Stomach (tissue), 9 donors: ENCODE data around the gene MCC. TPM values are rescaled to one million over a fixed set of nuclear protein-coding genes. Genes with fewer than 3 reads are reported as not detected.

Experiments
- DNase-seq, 2 donors: peaks; one replicate each; pipeline versions ENCODE4 v3.0.0 to v3.0.0-alpha.2; 2013 to 2019
- H3K27ac ChIP-seq, 5 donors: fragments of 200-600 bp in 4 of 5; sonication (generic) in 4 of 5; one replicate each; pipeline ENCODE4 v1.5.1; 2013 to 2019; ENCODE audit warnings: mild to moderate bottlenecking in 1 of 5, moderate library complexity in 1 of 5
- H3K27me3 ChIP-seq, 3 donors: fragments of 200-600 bp; sonication (generic); one replicate each; pipeline ENCODE4 v1.5.1; 2017 to 2019; ENCODE audit warnings: mixed run types in 1 of 3
- H3K36me3 ChIP-seq, 4 donors: fragments of 200-600 bp; sonication (generic); 1 replicate in 3 of 4; 2 replicates in 1 of 4; pipeline ENCODE4 v1.5.1; 2016 to 2019
- H3K4me1 ChIP-seq, 4 donors: fragments of 200-600 bp; sonication (generic); one replicate each; pipeline ENCODE4 v1.5.1; 2016 to 2019
- H3K4me3 ChIP-seq, 4 donors: fragments of 200-600 bp; sonication (generic) in 3 of 4; one replicate each; pipeline ENCODE4 v1.5.1; 2016 to 2019; ENCODE audit warnings: mild to moderate bottlenecking in 1 of 4
- H3K9me3 ChIP-seq, 4 donors: fragments of 200-600 bp; sonication (generic); one replicate each; pipeline ENCODE4 v1.5.1; 2016 to 2019
- CTCF ChIP-seq, 7 experiments: fragments of 450-650 bp in 4 of 7; fragments of 200-600 bp in 3 of 7; sonication (generic) in 3 of 7; IDR thresholded peaks; one replicate each; pipeline ENCODE4 v1.5.1; 2016 to 2019; ENCODE audit warnings: antibody characterized with exemption in 7 of 7, control low read depth in 2 of 7, mild to moderate bottlenecking in 1 of 7
- EP300 ChIP-seq: sonication (generic); formaldehyde crosslinking; IDR thresholded peaks from one replicate; pipeline ENCODE4 v1.6.1; 2017; ENCODE audit warnings: antibody characterized with exemption
- POLR2A ChIP-seq, 4 donors: fragments of 450-650 bp; IDR thresholded peaks; one replicate each; pipeline ENCODE4 v1.6.1; 2016; ENCODE audit warnings: antibody characterized with exemption in 4 of 4, control low read depth in 2 of 4, mild to moderate bottlenecking in 1 of 4, moderate library complexity in 1 of 4
- POLR2AphosphoS5 ChIP-seq, 3 donors: sonication (generic); formaldehyde crosslinking; IDR thresholded peaks; one replicate each; pipeline ENCODE4 v1.6.1; 2016; ENCODE audit warnings: antibody characterized with exemption in 3 of 3
- WGBS, 5 donors: extraction: QIAGEN DNeasy Blood & Tissue Kit in 3 of 5; methylation state at CpG; one replicate each; pipeline versions ENCODE4 v1.1.5 to v1.1.7; 2013 to 2018; 5-methylcytosine and 5-hydroxymethylcytosine counted together
- intact Hi-C: fragments of 100-400 bp; cut with DNase I; formaldehyde crosslinking; loops from one replicate; pipeline ENCODE4 v1.15.1; 2023; ENCODE audit warnings: low total_unique reads
- polyA plus RNA-seq, 3 donors: library from polyadenylated mRNA; stranded (reverse); fragments of 200-250 nt; gene quantifications; one replicate each; pipeline ENCODE4 v1.2.3, GENCODE V29; 2013
- total RNA-seq, 5 donors: library from RNA; depleted of rRNA; stranded (reverse); fragments of >200 nt; gene quantifications; one replicate each; pipeline versions ENCODE4 v1.1.0 to v1.2.3, GENCODE V29; 2014 to 2016
- donor health status: healthy with polysubstance abuse.
- donor health status: Bipolar disorder and iron deficiency.
- donor health status: healthy.

MCC gene
- total and polyA plus RNA-seq, 8 donors = 3.8 to 35.1 (median 8.9) TPM

GRCh38 chr5:113151641-113152379 lies 336.4 kb downstream of the MCC start:
- no peak overlapping the region for H3K4me3 ChIP-seq
- H3K9me3 ChIP-seq = no peaks in the 10 kb centered on the region
- H3K36me3 ChIP-seq = no peaks in the 10 kb centered on the region
- H3K4me1 ChIP-seq = peaks cover 0 to 6% (median 0%) of the 10 kb centered on the region in 4 donors
- intact Hi-C loops = no loop called here
- DNase-seq = no peak
- H3K27me3 ChIP-seq = no peaks in the 10 kb centered on the region
- no peak overlapping the region for H3K27ac ChIP-seq
- TF ChIP-seq EP300 (no peak), CTCF (IDR thresholded peaks at IDR 0.05) (no peak), POLR2AphosphoS5 (IDR thresholded peaks at IDR 0.05) (no peak), POLR2A (IDR thresholded peaks at IDR 0.05) (no peak)
- WGBS, 5 donors = 79 to 92% (median 86%) methylated on average over 8 of the region's 8 CpGs

- Histone ChIP-seq H3K27me3 (no peaks in the 10 kb centered on the region), H3K36me3 (no peaks in the 10 kb centered on the region), H3K9me3 (no peaks in the 10 kb centered on the region), H3K4me3 (no peak overlapping the region), H3K4me1 (no peaks in the 10 kb centered on the region), H3K27ac (no peak overlapping the region)
- intact Hi-C loops = no loop called here
- TF ChIP-seq EP300 (no peak), POLR2A (IDR thresholded peaks at IDR 0.05) (no peak), POLR2AphosphoS5 (IDR thresholded peaks at IDR 0.05) (no peak), CTCF (IDR thresholded peaks at IDR 0.05) (no peak)
- no peak for DNase-seq
- WGBS, 5 donors = 86 to 94% (median 90%) methylated on average over 7 of the region's 7 CpGs
Observed at GRCh38 chr5:113150821-113151220, 337.4 kb downstream of the MCC start.

GRCh38 chr5:113150221-113150620 lies 338.0 kb downstream of the MCC start:
- no peak overlapping the region for H3K4me3 ChIP-seq
- H3K9me3 ChIP-seq = no peaks in the 10 kb centered on the region
- no peak overlapping the region for H3K27ac ChIP-seq
- no peak for TF ChIP-seq CTCF (IDR thresholded peaks at IDR 0.05)
- no peaks in the 10 kb centered on the region for H3K36me3 ChIP-seq
- H3K4me1 ChIP-seq = no peaks in the 10 kb centered on the region
- no peak for DNase-seq
- 72 to 83% (median 82%) methylated on average over 2 of the region's 2 CpGs for WGBS, 5 donors
- intact Hi-C loops = no loop called here
- H3K27me3 ChIP-seq = no peaks in the 10 kb centered on the region

GRCh38 chr5:113147537-113147936 lies 340.7 kb downstream of the MCC start:
- 68 to 78% (median 75%) methylated on average over 7 of the region's 7 CpGs for WGBS, 5 donors
- intact Hi-C loops = no loop called here

More at GRCh38 chr5:113147537-113147936, 340.7 kb downstream of the MCC start:
- Histone ChIP-seq H3K9me3 (no peaks in the 10 kb centered on the region), H3K36me3 (no peaks in the 10 kb centered on the region), H3K27me3 (no peaks in the 10 kb centered on the region), H3K4me3 (no peak overlapping the region), H3K4me1 (no peaks in the 10 kb centered on the region), H3K27ac (no peak overlapping the region)
- no peak for TF ChIP-seq POLR2A (IDR thresholded peaks at IDR 0.05)
- TF ChIP-seq CTCF (IDR thresholded peaks at IDR 0.05) = no peak
- no peak for TF ChIP-seq POLR2AphosphoS5 (IDR thresholded peaks at IDR 0.05)
- TF ChIP-seq EP300 = no peak
- DNase-seq = no peak
